Common myeloid progenitor, CD34-positive (primary cell): ENCODE data around the gene ETNK1. TPM values are rescaled to one million over a fixed set of nuclear protein-coding genes. Genes with fewer than 3 reads are reported as not detected.

Source experiments
- CTCF ChIA-PET: fragments of 350-600 bp; sonication (Branson Sonifier 250); formaldehyde crosslinking; loops from one replicate; lab custom pipeline; 2021; ENCODE audit warnings: antibody characterized with exemption; lab: Charles Lee
- POLR2A ChIA-PET: fragments of 350-600 bp; sonication (Branson Sonifier 250); formaldehyde crosslinking; loops from one replicate; lab custom pipeline; 2021; ENCODE audit warnings: antibody characterized with exemption; lab: Charles Lee
- DNase-seq, 3 donors: peaks; one replicate each; pipeline versions ENCODE4 v3.0.0 to v3.0.0-alpha.2; 2013
- H3K27ac ChIP-seq, 2 experiments: 1 replicate in 1 of 2; 2 replicates in 1 of 2; pipeline ENCODE4 v1.7.0; 2013; ENCODE audit warnings: inconsistent platforms in 2 of 2, low read length in 2 of 2, mild to moderate bottlenecking in 2 of 2, low read depth in 1 of 2, moderate library complexity in 1 of 2; ENCODE audit not compliant: severe bottlenecking in 2 of 2, insufficient read depth in 1 of 2, poor library complexity in 1 of 2
- H3K27me3 ChIP-seq, 5 experiments: replicated peaks in 2 of 5; 1 replicate in 3 of 5; 2 replicates in 2 of 5; pipeline versions ENCODE4 v1.6.1 to v1.7.0; 2013; ENCODE audit warnings: low read length in 4 of 5, mild to moderate bottlenecking in 2 of 5, moderate library complexity in 2 of 5, inconsistent platforms in 1 of 5; ENCODE audit not compliant: insufficient read depth in 5 of 5, control insufficient read depth in 4 of 5
- H3K36me3 ChIP-seq, 4 experiments: 1 replicate in 2 of 4; 2 replicates in 2 of 4; pipeline versions ENCODE4 v1.6.1 to v1.7.0; 2013; ENCODE audit warnings: low read length in 3 of 4, control low read depth in 1 of 4, mild to moderate bottlenecking in 1 of 4; ENCODE audit not compliant: control insufficient read depth in 4 of 4, insufficient read depth in 4 of 4
- H3K4me1 ChIP-seq, 4 experiments: 1 replicate in 3 of 4; 2 replicates in 1 of 4; pipeline versions ENCODE4 v1.6.1 to v1.7.1; 2013; ENCODE audit warnings: low read length in 3 of 4, mild to moderate bottlenecking in 3 of 4, control low read depth in 1 of 4, inconsistent platforms in 1 of 4, moderate library complexity in 1 of 4; ENCODE audit not compliant: control insufficient read depth in 4 of 4, insufficient read depth in 4 of 4; ENCODE audit errors: control extremely low read depth in 1 of 4
- H3K4me3 ChIP-seq, 7 experiments: 1 replicate in 4 of 7; 2 replicates in 3 of 7; pipeline versions ENCODE4 v1.5.1 to v1.7.0; 2013; ENCODE audit warnings: mild to moderate bottlenecking in 7 of 7, low read length in 6 of 7, moderate library complexity in 6 of 7, inconsistent platforms in 2 of 7, low read depth in 2 of 7, control low read depth in 1 of 7; ENCODE audit not compliant: insufficient read depth in 4 of 7, control insufficient read depth in 1 of 7; ENCODE audit errors: extremely low read depth in 1 of 7
- H3K9me3 ChIP-seq, 5 experiments: 1 replicate in 4 of 5; 2 replicates in 1 of 5; pipeline versions ENCODE4 v1.6.1 to v1.7.1; 2013; ENCODE audit warnings: low read length in 4 of 5, mild to moderate bottlenecking in 2 of 5, inconsistent platforms in 1 of 5, low read depth in 1 of 5, moderate library complexity in 1 of 5; ENCODE audit not compliant: control insufficient read depth in 4 of 5, insufficient read depth in 2 of 5; ENCODE audit errors: control extremely low read depth in 1 of 5
- WGBS: methylation state at CpG from one replicate; pipeline ENCODE4 v1.1.5; 2013; ENCODE audit not compliant: insufficient coverage; 5-methylcytosine and 5-hydroxymethylcytosine counted together
- polyA plus RNA-seq: library from polyadenylated mRNA; unstranded; fragments of 120-200 nt; gene quantifications from one replicate; pipeline ENCODE4 v1.2.1, GENCODE V29; 2013

The ETNK1 gene, protein sequence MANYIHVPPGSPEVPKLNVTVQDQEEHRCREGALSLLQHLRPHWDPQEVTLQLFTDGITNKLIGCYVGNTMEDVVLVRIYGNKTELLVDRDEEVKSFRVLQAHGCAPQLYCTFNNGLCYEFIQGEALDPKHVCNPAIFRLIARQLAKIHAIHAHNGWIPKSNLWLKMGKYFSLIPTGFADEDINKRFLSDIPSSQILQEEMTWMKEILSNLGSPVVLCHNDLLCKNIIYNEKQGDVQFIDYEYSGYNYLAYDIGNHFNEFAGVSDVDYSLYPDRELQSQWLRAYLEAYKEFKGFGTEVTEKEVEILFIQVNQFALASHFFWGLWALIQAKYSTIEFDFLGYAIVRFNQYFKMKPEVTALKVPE
- polyA plus RNA-seq: 37.5 TPM

- POLR2A ChIA-PET: interaction anchor here (1.3 kb wide), 1 partner anchor 81 kb away, joined by 5 read pairs; the partner anchor contains the start of gene C2CD5
- Histone ChIP-seq H3K4me1 (peaks cover 12 to 43% (median 34%) of the 10 kb centered on the region in 4 experiments), H3K4me3 (peak within 1 kb of the TSS; percentile 67 to 93 (median 87)), H3K27me3 (no peaks in the 10 kb centered on the region), H3K36me3 (no peaks in the 10 kb centered on the region), H3K27ac (peak within 1 kb of the TSS; percentile 88 to 93), H3K9me3 (no peaks in the 10 kb centered on the region)
- WGBS: under 1% methylated on average over 43 of the region's 71 CpGs
- CTCF ChIA-PET: interaction anchor here (0.7 to 0.9 kb wide), 2 partner anchors 15 to 81 kb away, joined by 4 read pairs; partner anchors contain the start of gene C2CD5
- DNase-seq: peak; percentile 85 to 90 (median 88)
Observed at GRCh38 chr12:22624870-22625761, at the start of gene ETNK1. Gene ETNK1 (plus strand): TSS chr12:22625171. CDS start chr12:22625431, 260 bp downstream.

- POLR2A ChIA-PET: no interaction called here
- Histone ChIP-seq H3K36me3 (no peaks in the 10 kb centered on the region), H3K4me1 (no peaks in the 10 kb centered on the region), H3K9me3 (no peaks in the 10 kb centered on the region), H3K27me3 (no peaks in the 10 kb centered on the region), H3K27ac (no peak overlapping the region), H3K4me3 (no peak overlapping the region)
- no CpG with 5 or more reads among the region's 1 CpG for WGBS
- no peak for DNase-seq
- CTCF ChIA-PET: no interaction called here
Observed at GRCh38 chr12:22576065-22576464, 48.9 kb upstream of the ETNK1 start.

DNA sequence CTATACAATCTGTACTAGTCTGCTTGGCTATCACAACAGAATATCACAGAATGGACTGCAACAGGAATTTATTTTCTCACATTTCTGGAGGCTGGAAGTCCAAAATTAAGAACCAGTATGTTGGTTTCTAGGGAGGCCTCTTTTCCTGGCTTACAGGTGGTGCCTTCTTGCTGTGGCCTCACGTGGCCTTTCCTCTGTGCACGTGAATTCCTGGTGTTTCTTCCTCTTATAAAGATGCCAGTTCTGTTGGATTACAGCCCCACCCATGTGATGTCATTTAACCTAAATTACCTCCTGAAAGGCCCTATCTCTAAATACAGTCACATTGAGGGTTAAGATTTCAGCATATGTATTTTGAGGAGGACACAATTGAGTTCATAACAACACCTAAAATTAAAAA is 48.5 kb upstream of the ETNK1 start:
- Histone ChIP-seq H3K27ac (no peak overlapping the region), H3K4me3 (no peak overlapping the region), H3K4me1 (no peaks in the 10 kb centered on the region), H3K9me3 (no peaks in the 10 kb centered on the region), H3K36me3 (no peaks in the 10 kb centered on the region), H3K27me3 (no peaks in the 10 kb centered on the region)
- 100% methylated on average over 1 of the region's 2 CpGs for WGBS
- ChIA-PET CTCF (no interaction called here), POLR2A (interaction anchor here (0.7 kb wide), 1 partner anchor 41 kb away, joined by 4 read pairs; no protein-coding TSS in a partner anchor)
- DNase-seq: no peak

- H3K4me1 ChIP-seq: no peaks in the 10 kb centered on the region
- DNase-seq: no peak
- H3K9me3 ChIP-seq: no peaks in the 10 kb centered on the region
- WGBS: no CpG with 5 or more reads among the region's 1 CpG
- H3K4me3 ChIP-seq: no peak overlapping the region
- H3K27me3 ChIP-seq: no peaks in the 10 kb centered on the region
- POLR2A ChIA-PET: no interaction called here
- H3K36me3 ChIP-seq: no peaks in the 10 kb centered on the region
- CTCF ChIA-PET: no interaction called here
- no peak overlapping the region for H3K27ac ChIP-seq
Observed at GRCh38 chr12:22577667-22578066, 47.3 kb upstream of the ETNK1 start.

DNA sequence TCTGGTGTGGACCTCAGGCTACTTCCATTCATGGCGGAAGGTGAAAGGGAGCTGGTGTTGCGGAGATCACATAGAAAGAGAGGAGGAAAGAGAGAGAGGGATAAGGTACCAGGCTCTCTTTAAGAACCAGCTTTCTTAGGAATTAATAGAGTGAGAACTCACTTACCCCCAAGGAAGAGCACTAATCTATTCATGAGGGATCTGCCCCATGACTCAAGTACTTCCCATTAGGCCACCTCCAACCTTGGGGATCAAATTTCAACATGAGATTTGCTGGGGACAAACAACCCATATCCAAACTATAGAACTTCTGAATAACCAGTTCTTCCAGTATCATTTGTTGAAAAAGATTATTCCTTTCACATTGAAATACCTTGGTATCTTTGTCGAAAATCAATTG is 46.6 kb upstream of the ETNK1 start:
- H3K4me3 ChIP-seq: no peak overlapping the region
- H3K27me3 ChIP-seq: no peaks in the 10 kb centered on the region
- ChIA-PET POLR2A (no interaction called here), CTCF (no interaction called here)
- H3K27ac ChIP-seq: no peak overlapping the region
- H3K4me1 ChIP-seq: no peaks in the 10 kb centered on the region
- WGBS: 100% methylated on average over 1 of the region's 3 CpGs
- no peaks in the 10 kb centered on the region for H3K36me3 ChIP-seq
- H3K9me3 ChIP-seq: no peaks in the 10 kb centered on the region
- no peak for DNase-seq

GRCh38 chr12:22588817-22589216 is 36.2 kb upstream of the ETNK1 start:
- WGBS: 93% methylated on average over 3 of the region's 4 CpGs
- Histone ChIP-seq H3K4me3 (no peak overlapping the region), H3K9me3 (no peaks in the 10 kb centered on the region), H3K4me1 (no peaks in the 10 kb centered on the region), H3K27me3 (no peaks in the 10 kb centered on the region), H3K36me3 (no peaks in the 10 kb centered on the region), H3K27ac (no peak overlapping the region)
- ChIA-PET CTCF (no interaction called here), POLR2A (no interaction called here)
- DNase-seq: peak in 1 of 3 donors; percentile 1
